ENCODE data around the gene TRPM8. TPM values are rescaled to one million over a fixed set of nuclear protein-coding genes. Genes with fewer than 3 reads are reported as not detected.

Gene TRPM8
- total and polyA plus RNA-seq, 2 experiments from 2014 or later = not detected

GRCh38 chr2:233996000-233996399 is 78.8 kb downstream of the TRPM8 start:
- H3K79me2 ChIP-seq (ENCODE audit: insufficient read depth) = no peaks in the 10 kb centered on the region
- in situ Hi-C loops (cut with MboI) = loop anchor here (25.0 kb wide), 1 partner anchor 1116 kb away; no protein-coding TSS in a partner anchor
- no peak overlapping the region for H3K9ac ChIP-seq
- H3K4me3 ChIP-seq = no peak overlapping the region
- no peaks in the 10 kb centered on the region for H3K27me3 ChIP-seq (replicated peaks; ENCODE audit: insufficient read depth)
- H3F3A ChIP-seq (ENCODE audit: insufficient read depth) = peaks cover 7% of the 10 kb centered on the region; the same call in 1 of the 2 replicates
- H3K36me3 ChIP-seq (ENCODE audit: low read depth) = no peaks in the 10 kb centered on the region
- H4K20me1 ChIP-seq (ENCODE audit: insufficient read depth) = no peaks in the 10 kb centered on the region
- H3K4me1 ChIP-seq (ENCODE audit: insufficient read depth) = peaks cover 13% of the 10 kb centered on the region; the same call in 1 of the 2 replicates
- no peak overlapping the region for H3K27ac ChIP-seq
- WGBS, 2 experiments (ENCODE audit: low coverage in 1 of 2, low lambda C conversion rate in 2 of 2, missing lambda C conversion rate in 2 of 2) = 79 to 82% methylated on average over 5 of the region's 5 CpGs
- no peak overlapping the region for H2AFZ ChIP-seq
- H3K9me3 ChIP-seq (ENCODE audit: low read depth) = no peaks in the 10 kb centered on the region
- H3K9me2 ChIP-seq (ENCODE audit: insufficient read depth) = no peaks in the 10 kb centered on the region
- H3K4me2 ChIP-seq (ENCODE audit: unreplicated experiment) = peak overlapping the region; percentile 25
- peak; percentile 28 for DNase-seq
- TF ChIP-seq EZH2 (IDR thresholded peaks at IDR 0.05; ENCODE audit: insufficient read depth, poor library complexity, severe bottlenecking) (no peak), EZH2phosphoT487 (IDR thresholded peaks at IDR 0.05; ENCODE audit: insufficient read depth, low read depth) (no peak)

GRCh38 chr2:233996461-233996860 is 79.3 kb downstream of the TRPM8 start:
- Histone ChIP-seq H3K9me3 (ENCODE audit: low read depth) (no peaks in the 10 kb centered on the region), H3K27ac (no peak overlapping the region), H3K9ac (no peak overlapping the region), H3K36me3 (ENCODE audit: low read depth) (no peaks in the 10 kb centered on the region), H3F3A (ENCODE audit: insufficient read depth) (peaks cover 7% of the 10 kb centered on the region; the same call in 1 of the 2 replicates), H2AFZ (no peak overlapping the region), H3K4me2 (ENCODE audit: unreplicated experiment) (peak overlapping the region; percentile 25), H3K9me2 (ENCODE audit: insufficient read depth) (no peaks in the 10 kb centered on the region), H3K4me1 (ENCODE audit: insufficient read depth) (peaks cover 13% of the 10 kb centered on the region; the same call in 1 of the 2 replicates), H3K79me2 (ENCODE audit: insufficient read depth) (no peaks in the 10 kb centered on the region), H4K20me1 (ENCODE audit: insufficient read depth) (no peaks in the 10 kb centered on the region), H3K4me3 (no peak overlapping the region), H3K27me3 (replicated peaks; ENCODE audit: insufficient read depth) (no peaks in the 10 kb centered on the region)
- DNase-seq = peak; percentile 70
- TF ChIP-seq EZH2 (IDR thresholded peaks at IDR 0.05; ENCODE audit: insufficient read depth, poor library complexity, severe bottlenecking) (no peak), EZH2phosphoT487 (IDR thresholded peaks at IDR 0.05; ENCODE audit: insufficient read depth, low read depth) (no peak)
- WGBS, 2 experiments (ENCODE audit: low coverage in 1 of 2, low lambda C conversion rate in 2 of 2, missing lambda C conversion rate in 2 of 2) = 13 to 17% methylated on average over 5 of the region's 5 CpGs
- in situ Hi-C loops (cut with MboI) = loop anchor here (25.0 kb wide), 1 partner anchor 1116 kb away; no protein-coding TSS in a partner anchor

- no peaks in the 10 kb centered on the region for H3K79me2 ChIP-seq (ENCODE audit: insufficient read depth)
- 82 to 100% methylated on average over 1 of the region's 1 CpG for WGBS, 2 experiments (ENCODE audit: low coverage in 1 of 2, low lambda C conversion rate in 2 of 2, missing lambda C conversion rate in 2 of 2)
- H3F3A ChIP-seq (ENCODE audit: insufficient read depth) = peaks cover 7% of the 10 kb centered on the region; the same call in 1 of the 2 replicates
- no peaks in the 10 kb centered on the region for H3K9me2 ChIP-seq (ENCODE audit: insufficient read depth)
- H4K20me1 ChIP-seq (ENCODE audit: insufficient read depth) = no peaks in the 10 kb centered on the region
- peaks cover 13% of the 10 kb centered on the region; the same call in 1 of the 2 replicates for H3K4me1 ChIP-seq (ENCODE audit: insufficient read depth)
- no peaks in the 10 kb centered on the region for H3K36me3 ChIP-seq (ENCODE audit: low read depth)
- DNase-seq = no peak
- TF ChIP-seq EZH2phosphoT487 (IDR thresholded peaks at IDR 0.05; ENCODE audit: insufficient read depth, low read depth) (no peak), EZH2 (IDR thresholded peaks at IDR 0.05; ENCODE audit: insufficient read depth, poor library complexity, severe bottlenecking) (no peak)
- no peak overlapping the region for H3K4me3 ChIP-seq
- no peaks in the 10 kb centered on the region for H3K27me3 ChIP-seq (replicated peaks; ENCODE audit: insufficient read depth)
- no peaks in the 10 kb centered on the region for H3K9me3 ChIP-seq (ENCODE audit: low read depth)
- in situ Hi-C loops (cut with MboI) = loop anchor here (25.0 kb wide), 1 partner anchor 1115 kb away; no protein-coding TSS in a partner anchor
- no peak overlapping the region for H3K27ac ChIP-seq
- no peak overlapping the region for H2AFZ ChIP-seq
- no peak overlapping the region for H3K4me2 ChIP-seq (ENCODE audit: unreplicated experiment)
- H3K9ac ChIP-seq = no peak overlapping the region
These were observed 80.5 kb downstream of the TRPM8 start for GRCh38 chr2:233997707-233998106.

- Histone ChIP-seq H3K9me2 (ENCODE audit: insufficient read depth) (no peaks in the 10 kb centered on the region), H2AFZ (no peak overlapping the region), H3K4me3 (no peak overlapping the region), H3K79me2 (ENCODE audit: insufficient read depth) (no peaks in the 10 kb centered on the region), H4K20me1 (ENCODE audit: insufficient read depth) (no peaks in the 10 kb centered on the region), H3K9ac (no peak overlapping the region), H3K4me1 (ENCODE audit: insufficient read depth) (peaks cover 24% of the 10 kb centered on the region), H3K27me3 (replicated peaks; ENCODE audit: insufficient read depth) (no peaks in the 10 kb centered on the region), H3K9me3 (ENCODE audit: low read depth) (no peaks in the 10 kb centered on the region), H3K4me2 (ENCODE audit: unreplicated experiment) (no peak overlapping the region), H3K36me3 (ENCODE audit: low read depth) (no peaks in the 10 kb centered on the region), H3K27ac (no peak overlapping the region), H3F3A (ENCODE audit: insufficient read depth) (peaks cover 17% of the 10 kb centered on the region; the same call in 1 of the 2 replicates)
- no peak for DNase-seq
- in situ Hi-C loops (cut with MboI) = loop anchor here (25.0 kb wide), 1 partner anchor 1113 kb away; no protein-coding TSS in a partner anchor
- WGBS, 2 experiments (ENCODE audit: low coverage in 1 of 2, low lambda C conversion rate in 2 of 2, missing lambda C conversion rate in 2 of 2) = 86 to 88% methylated on average over 10 of the region's 10 CpGs
- no peak for TF ChIP-seq EZH2phosphoT487 (IDR thresholded peaks at IDR 0.05; ENCODE audit: insufficient read depth, low read depth)
These were observed 82.0 kb downstream of the TRPM8 start for GRCh38 chr2:233999182-233999581.

Measured in GM23248 (cell line).